GM21723 (cell line): ENCODE measurements around the gene DHX15.
"Not testable (repeated sequence)": the region's sequence is repeated elsewhere in the genome, so short reads cannot be mapped to it uniquely, and the experiment has no call there.

Experiments used
- ATAC-seq: cut with Tn5 transposase; IDR thresholded peaks from one replicate; pipeline ENCODE4 v1.9.1; 2021; ENCODE audit warnings: mild to moderate bottlenecking, moderate library complexity; ENCODE audit not compliant: unreplicated experiment

The DHX15 gene

DNA sequence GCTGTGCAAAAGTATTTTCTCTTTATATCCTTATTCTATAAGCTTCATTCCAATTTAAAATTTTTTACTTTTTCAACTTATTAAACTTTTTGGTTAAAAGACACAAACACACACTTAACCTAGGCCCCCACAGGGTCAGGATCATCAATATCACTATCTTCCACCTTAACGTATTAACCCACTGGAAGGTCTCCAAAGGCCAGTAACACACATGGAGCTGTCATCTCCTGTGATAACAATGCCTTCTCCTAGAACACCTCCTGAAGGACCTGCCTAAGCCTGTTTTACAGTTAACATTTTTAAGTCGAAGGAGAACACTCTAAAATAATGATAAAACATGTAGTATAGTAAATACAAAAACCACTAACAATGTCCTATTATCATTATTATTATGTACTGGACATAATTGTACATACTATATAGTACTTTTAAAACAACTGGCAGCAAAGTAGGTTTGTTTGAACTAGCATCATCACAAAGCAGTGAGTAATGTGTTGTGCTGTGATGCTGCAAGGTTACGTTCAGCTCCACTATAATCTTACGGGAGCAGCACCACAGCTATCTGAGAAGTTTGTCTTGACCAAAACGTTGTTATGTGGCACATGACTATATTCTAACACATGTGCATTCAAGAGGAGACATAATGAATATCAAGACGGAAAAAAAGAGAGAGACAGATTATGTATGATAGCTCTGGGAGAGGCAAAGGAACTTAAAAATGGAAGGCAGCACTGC is 33.7 kb downstream of the DHX15 start:
- ATAC-seq = no peak

DNA sequence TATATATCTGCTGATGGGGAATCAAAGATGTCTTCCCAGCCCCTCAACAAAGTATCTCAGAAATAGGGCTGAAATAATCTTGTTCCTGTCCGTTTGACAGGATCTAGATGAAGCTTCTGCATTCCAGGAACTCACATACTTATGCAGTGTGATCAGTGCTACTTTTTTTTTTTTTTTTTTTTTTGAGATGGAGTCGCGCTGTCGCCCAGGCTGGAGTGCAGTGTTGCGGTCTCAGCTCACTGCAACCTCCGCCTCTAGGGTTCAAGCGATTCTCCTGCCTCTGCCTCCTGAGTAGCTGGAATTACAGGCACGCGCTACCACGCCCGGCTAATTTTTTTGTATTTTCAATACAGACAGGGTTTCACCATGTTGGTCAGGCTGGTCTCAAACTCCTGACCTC is 36.4 kb downstream of the DHX15 start:
- no peak for ATAC-seq

DNA sequence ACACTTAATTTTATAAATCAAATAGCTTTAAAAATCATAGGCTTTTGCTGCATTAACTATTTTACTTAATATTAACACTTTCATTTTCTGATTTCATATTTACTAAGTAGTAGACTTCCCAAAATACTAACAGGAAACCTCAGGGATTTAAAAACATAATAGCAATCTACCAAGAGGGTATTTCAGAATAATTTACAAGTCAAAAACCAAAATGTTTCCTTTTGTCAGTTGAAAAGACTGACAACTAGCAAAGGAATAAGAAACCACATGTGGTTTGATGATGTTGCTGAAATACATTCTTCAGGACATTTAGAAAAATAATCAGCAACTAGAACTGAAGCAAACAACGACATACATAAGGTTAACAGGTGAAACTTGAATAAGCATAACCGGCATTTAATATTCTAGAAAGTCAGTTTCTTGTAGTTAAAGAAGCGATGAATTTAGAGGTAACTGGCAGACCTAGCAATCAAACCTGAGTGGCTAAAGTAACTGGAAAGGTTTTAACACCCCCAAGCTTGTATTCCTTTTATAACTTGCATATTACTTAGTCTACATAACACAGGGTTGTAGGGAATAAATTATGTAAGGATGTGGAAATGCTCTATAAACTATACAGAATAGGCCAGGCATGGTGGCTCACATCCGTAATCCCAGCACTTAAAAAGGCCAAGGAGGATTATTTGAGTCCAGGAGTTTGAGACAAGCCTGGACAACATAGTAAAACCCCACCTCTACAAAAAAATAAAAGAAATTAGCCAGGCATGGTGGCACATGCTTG is 40.0 kb downstream of the DHX15 start:
- ATAC-seq = no peak

DNA sequence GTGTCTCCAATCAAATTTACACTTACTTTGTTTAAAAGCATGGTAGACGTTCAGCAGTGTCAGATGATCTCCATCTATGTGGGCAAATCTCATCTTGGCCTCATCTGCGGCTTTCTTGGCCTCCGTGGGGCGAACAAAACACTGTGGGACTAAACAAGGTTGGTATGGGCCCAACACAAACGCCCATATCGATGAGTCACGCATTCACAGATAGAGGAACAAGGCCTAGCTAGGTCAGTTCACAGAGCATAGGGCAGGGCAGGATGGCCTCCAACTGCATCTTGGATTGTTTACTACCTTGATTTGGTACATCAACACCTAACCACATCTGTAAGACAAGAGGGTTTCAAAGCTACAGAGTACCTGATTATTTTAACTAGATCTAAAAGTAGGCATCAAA is 47.3 kb downstream of the DHX15 start:
- no peak for ATAC-seq

DNA sequence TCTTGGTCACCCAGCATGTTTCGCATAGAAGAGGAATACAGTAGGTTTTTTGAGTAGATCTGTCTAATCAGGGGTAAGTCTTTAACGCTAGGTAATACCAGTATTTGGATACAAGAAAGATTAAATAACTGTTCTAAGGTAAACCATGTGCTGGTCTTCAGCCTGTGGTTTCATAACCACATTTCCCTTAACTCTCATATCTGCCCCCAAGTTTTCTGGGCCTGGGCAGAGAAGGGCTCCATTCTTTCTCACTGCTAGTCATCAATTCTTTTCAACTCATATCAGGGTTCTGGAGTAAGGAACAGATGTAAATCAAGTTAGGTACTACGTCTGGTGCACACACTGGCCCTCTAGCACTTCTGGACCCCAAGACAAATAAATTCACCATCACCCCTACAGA is 49.0 kb downstream of the DHX15 start:
- ATAC-seq = no peak

DNA sequence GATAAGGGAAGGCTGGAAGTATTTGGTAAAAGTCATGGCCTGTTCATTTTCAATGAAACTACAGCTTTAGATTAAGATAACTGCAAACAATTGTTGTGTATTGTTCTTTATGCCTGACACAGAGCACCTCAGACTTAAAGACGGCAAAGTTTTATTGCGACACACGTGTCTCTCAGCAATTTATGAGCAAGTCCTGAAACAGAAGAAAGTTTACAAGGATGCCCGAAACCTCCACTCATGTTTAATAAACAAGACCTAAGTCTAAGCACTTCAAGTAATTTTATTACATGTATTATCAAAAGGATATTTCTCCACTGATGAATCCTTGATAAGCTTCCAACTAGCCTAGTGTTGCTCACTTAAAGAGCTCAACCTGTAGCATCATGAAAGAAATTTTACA is 51.0 kb downstream of the DHX15 start:
- no peak for ATAC-seq

DNA sequence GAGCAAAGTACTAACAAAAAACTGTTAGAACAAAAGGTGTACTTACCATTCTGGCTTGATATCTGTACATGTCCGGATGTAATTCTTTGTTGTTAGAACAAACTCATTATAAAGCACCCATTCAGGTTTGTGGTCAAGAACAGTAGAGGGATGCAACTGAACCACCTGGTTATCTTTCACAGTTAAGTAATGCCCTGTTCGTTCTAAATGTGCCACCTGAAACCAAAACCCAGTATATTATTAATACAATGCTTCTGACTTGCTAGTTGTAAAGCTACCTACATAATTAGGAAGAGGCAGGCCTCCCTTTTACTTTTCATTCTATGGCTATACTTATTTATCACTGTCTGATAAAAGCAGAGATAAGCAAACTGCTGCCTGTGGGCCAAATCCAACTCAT is 54.8 kb downstream of the DHX15 start:
- no peak for ATAC-seq

DNA sequence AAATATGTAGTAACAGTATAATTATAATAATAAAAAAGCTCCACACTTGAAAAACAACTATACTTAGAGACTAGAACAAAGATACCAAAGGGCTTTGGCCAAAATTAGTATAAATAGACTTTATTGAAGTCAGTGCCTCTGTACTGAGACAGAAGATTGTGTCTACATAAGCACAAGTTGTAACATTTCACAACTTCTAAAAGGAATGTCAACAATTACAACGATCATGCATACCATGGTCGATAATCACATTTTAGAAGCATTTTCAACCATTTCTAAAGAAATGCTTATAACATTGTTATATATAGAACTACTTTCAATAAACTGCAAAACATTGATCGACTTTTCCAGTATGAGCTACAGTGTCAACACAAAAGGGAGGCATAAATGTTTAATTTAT is 57.0 kb downstream of the DHX15 start:
- ATAC-seq = no peak

DNA sequence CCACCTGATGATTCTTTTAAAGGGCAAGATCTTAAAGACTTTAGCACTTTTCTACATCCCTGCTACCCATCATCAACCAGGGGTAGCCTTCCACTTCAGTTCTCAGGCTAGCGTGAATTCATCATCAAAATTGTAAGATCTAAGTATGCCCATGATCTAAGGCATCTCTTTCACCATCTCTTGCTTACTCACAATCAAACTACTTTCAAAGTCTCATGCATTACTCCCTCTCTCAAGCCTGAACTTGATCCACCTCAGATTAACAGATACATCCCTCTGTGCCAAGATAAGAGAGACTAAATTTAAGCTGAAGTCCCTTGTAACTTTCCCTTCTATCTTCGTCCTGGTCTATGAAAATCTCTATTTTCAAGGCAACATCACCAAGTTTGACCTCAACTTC is 62.8 kb downstream of the DHX15 start:
- no peak for ATAC-seq

DNA sequence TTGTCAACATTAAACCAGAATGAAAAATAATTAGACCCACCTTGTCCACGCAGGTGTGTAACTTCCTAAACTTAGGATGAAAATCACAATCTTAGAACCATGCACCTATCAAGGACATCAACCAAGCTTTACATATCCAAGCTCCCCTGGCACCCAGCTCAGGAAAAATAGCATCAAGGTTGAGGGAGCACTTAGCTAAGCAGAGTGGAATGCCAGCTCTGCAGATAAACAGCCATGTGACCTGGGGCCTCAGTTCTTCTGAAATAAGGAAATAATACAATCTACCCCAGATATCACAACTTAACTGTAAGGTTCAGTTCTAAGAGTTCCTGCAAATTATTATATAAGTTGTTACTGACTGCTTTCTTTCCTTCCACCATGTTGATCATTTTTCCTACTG is 64.7 kb downstream of the DHX15 start:
- ATAC-seq = no peak

DNA sequence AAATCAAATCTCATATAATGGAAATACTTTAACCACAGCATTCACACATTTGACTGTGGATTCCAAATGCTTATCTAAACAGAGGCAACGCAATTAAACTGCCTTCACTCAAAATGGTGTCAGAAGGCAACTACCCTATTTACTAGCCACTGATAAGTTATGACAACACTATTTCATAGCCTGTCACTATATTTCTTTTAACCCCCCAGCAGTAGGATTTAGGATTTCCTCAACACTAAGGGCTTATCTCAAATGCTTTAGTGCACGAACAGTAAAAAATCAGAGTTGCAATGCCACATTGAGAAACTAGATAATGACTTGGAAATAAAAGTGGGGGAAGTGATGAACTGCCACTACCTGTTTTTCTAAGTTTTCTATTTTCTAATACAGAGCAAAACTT is 66.7 kb downstream of the DHX15 start:
- ATAC-seq = no peak

DNA sequence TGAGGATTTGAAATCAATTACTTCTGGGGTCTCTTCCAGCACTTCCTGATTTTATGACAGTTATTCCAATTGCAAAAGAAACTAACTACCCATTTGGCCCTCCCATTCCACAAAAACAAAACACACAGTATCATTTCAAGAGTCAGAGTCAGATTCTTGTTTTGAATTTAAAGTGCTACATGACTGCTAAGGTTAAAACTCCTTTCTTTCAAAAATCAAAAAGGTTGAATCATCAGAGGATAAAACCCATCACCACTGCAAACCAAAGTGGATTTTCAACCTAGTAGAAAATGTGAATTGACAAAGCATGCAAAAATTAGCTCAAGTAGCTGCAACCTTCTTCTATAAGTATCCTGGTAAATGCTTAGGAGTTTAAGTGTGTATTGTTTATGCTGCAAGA is 67.4 kb downstream of the DHX15 start:
- no peak for ATAC-seq

DNA sequence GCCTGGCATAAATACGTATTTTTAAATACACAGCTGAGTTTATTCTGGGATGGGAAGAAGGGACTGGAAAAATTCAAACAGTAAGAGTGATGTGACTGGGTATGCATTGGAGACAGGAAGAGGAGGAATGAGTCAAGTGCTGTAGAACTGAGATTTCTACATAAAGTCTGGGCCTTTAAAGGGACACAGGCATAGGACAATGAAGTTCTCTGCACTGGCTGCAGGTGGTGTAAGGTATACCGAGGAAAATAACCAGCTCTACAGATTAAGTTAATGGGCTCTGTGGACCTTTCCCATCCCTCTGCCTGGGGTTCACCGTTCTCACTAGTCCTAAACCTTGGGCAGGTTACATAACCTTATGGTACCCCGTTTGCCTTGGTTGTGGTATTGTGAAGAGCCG is 68.7 kb downstream of the DHX15 start:
- ATAC-seq = no peak

DNA sequence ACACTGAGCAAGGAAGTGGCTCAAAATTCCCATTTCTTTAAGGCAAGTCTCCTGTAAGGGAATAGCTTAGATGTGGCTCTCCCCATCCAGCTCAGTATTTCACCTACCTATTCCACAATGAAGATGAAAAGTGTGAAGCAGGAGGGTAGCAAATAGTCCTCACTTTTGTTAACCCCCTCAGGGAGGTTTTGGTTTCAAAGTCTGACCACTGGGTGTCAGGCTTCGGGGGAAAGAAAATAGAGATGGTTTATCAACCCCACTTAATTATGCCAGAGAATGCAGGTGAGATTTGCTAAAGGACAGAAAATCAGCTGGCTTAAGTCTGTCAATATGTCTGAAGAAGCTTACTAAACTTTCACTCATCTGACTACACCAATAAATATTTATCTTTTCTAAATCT is 69.5 kb downstream of the DHX15 start:
- ATAC-seq = no peak

DNA sequence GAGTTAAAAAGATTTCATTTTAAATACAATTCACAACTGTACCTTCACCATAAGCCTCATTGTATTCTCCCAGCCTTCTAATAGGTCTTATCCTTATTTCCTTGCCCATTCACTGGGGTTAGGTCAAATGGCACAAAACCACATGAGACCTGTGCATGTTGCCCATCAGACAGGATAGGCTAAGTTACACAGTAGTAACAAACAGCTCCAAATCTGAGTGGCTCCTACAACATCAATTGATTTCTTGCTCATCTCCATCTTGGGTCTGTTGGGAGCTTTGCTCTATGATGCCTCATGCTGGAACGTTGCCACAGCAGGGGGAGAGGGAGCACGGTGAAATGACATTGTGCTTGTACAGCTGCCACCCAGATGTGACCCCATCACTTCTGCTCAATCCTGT is 70.6 kb downstream of the DHX15 start:
- ATAC-seq = no peak

DNA sequence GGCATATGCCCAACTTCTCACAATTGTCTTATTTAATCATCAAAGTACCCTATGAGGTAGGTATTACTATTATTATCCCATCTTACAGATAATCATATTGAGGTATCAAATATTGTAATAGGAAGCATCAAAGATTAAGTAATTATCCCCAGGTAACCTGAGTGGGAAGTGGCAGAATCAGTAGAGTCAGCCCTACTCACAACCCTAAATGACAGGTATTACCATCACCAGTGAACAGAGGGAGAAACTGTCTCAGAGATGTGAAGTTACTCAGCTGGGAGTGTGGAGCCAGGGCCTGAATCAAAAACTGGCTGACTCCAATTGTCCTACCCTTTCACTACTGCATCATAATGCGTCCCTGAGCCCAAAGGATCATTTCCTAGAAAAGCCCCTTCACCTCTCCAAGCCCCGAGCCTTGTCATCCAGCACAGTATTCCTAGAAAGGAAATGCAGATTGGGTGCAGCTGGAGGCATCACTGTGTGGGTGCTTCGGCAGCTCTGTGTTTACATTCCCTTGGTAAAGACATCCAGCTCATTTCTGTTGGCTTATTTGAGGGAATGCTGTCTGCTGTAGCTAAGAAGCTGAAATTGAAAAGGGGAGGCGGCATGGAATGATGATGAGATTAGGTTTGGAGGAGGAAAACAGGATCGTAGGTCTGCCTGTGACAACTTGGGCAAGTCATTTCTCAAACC is 72.8 kb downstream of the DHX15 start:
- ATAC-seq = no peak

DNA sequence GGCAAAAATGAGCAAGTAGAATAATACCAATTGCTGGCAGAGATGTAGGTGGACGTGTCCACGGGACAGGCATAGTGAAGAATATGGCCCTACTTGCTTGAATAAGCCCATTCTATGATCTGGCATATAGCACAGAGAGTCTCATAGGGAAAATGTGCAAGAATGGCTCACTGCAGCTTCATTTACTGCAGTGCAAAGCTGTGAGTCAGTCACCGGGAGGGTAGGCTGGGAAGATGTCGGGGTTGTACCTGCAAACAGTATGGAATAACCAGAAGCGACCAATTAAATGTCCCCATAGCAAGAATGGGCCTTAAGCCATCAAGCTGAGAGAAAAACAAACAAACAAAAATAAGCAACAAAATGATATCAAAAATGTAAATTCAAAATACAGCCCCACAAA is 74.3 kb downstream of the DHX15 start:
- ATAC-seq = no peak

DNA sequence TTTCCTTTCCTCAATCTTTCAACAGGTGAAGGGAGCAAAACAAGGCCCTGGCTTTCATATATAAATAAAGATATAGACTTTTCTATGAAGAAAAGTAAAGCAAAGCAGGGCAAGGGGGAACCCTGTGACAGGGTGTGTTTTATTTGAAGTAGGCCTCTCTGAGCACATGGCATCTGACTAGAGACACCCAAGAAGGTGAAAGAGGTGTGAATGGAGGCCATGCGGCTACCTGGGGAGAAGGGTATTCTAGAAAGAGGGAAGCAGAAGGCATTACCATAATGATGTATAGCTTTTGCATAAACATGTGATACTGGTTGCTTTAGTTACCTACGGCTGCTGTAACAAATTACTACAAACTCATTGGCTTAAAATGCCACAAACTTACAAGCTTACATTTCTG is 75.8 kb downstream of the DHX15 start:
- no peak for ATAC-seq

DNA sequence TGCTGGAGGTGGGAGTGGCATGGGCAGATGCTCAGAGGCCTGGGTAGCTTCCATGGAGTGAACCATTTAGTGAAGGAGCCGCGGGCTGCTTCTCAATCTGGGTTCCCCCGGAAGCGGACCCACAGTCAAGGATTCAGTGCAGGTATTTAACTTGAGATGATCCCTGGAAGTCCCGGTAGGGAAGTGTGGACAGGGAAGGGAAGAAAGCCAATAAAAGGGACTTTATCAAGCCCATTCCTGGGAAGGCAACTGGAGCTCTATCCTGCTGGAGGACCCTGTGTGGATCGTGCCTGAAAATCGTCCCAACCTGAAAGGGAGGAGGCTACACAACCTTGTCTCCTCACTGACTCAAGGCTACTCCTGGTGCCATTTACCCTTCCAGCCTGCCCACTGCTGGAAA is 76.9 kb downstream of the DHX15 start:
- ATAC-seq = no peak

DNA sequence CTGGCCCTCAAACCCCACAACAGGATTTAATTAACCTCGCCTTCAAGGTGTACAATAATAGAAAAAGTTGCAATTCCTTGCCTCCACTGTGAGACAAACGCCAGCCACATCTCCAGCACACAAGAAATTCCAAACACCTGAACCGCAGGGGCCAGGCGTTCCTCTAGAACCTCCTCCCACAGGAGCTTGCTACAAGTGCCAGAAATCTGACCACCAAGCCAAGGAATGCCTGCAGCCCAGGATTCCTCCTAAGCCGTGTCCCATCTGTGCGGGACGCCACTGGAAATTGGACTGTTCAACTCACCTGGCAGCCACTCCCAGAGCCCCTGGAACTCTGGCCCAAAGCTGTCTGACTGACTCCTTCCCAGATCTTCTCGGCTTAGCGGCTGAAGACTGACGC is 81.3 kb downstream of the DHX15 start:
- ATAC-seq = not testable (repeated sequence)

DNA sequence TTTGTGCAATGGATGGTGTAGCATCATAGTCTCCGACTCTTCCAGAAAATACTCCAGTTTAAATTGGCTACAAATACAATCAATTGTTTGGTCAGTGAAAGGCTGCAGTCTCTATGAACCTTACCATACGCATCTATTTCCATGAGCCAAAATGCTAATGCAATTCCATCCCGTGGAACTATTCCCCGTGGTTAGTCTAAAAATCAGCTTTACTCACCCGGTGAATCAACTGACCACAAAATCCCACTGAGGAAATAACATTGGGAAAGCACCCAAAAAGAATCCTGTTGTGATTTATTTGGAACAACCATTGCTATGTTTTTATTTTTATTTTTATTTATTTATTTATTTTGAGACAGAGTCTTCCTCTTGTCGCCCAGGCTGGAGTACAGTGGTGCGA is 87.1 kb downstream of the DHX15 start:
- no peak for ATAC-seq

DNA sequence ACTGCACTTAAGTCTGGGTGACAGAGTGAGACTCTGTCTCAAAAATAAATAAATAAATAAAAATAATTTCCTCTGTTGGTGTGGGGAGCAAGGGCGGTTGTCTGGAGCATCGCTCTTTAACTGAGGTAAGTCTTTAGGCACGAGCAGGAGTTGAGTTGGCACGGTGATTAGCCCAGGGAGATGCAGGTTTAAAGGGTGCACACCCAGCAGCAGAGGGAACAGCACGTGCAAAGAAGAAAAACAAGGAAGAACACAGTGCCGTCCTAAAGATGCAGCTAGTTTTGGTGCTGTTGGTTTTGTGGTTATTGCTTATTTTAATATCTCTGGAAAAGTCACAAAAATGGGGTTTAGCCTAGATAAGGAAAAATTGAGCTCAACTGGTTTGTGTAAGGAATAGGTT is 87.8 kb downstream of the DHX15 start:
- ATAC-seq = no peak
